HEK293 (cell line): ENCODE results near the gene CADPS.

Source experiments
- AEBP2 ChIP-seq: fragments of 450-650 bp; formaldehyde crosslinking; IDR thresholded peaks from 2 replicates; pipeline ENCODE4 v1.5.1; 2016; ENCODE audit warnings: missing biosample characterization, missing genetic modification characterization, borderline replicate concordance
- BCL11A ChIP-seq: fragments of 450-650 bp; formaldehyde crosslinking; IDR thresholded peaks from 2 replicates; pipeline ENCODE4 v1.5.1; 2016; ENCODE audit warnings: low read depth, missing biosample characterization, missing genetic modification characterization
- GFI1B ChIP-seq: fragments of 450-650 bp; formaldehyde crosslinking; IDR thresholded peaks from 2 replicates; pipeline ENCODE4 v1.5.1; 2016; ENCODE audit warnings: missing biosample characterization, missing genetic modification characterization
- HOXA7 ChIP-seq: sonication (generic); formaldehyde crosslinking; IDR thresholded peaks from 2 replicates; pipeline ENCODE4 v1.8.1; 2022; ENCODE audit warnings: missing genetic modification reagents, borderline replicate concordance
- HOXD13 ChIP-seq: sonication (generic); formaldehyde crosslinking; IDR thresholded peaks from 2 replicates; pipeline ENCODE4 v1.8.0; 2022; ENCODE audit warnings: missing genetic modification reagents, borderline replicate concordance
- KLF8 ChIP-seq: fragments of 450-650 bp; formaldehyde crosslinking; IDR thresholded peaks from 2 replicates; pipeline ENCODE4 v1.5.1; 2016; ENCODE audit warnings: missing biosample characterization, missing genetic modification characterization
- MYNN ChIP-seq: fragments of 450-650 bp; formaldehyde crosslinking; IDR thresholded peaks from 2 replicates; pipeline ENCODE4 v1.5.1; 2016; ENCODE audit warnings: missing biosample characterization, missing genetic modification characterization, borderline replicate concordance
- PRDM10 ChIP-seq: fragments of 450-650 bp; formaldehyde crosslinking; IDR thresholded peaks from 2 replicates; pipeline ENCODE4 v1.5.1; 2016; ENCODE audit warnings: missing biosample characterization, missing genetic modification characterization
- SETDB1 ChIP-seq: IDR thresholded peaks from one replicate; pipeline ENCODE4 v1.6.1; 2017; ENCODE audit warnings: mild to moderate bottlenecking, low read length, moderate library complexity, mixed read lengths; ENCODE audit not compliant: insufficient read length
- SP3 ChIP-seq: fragments of 450-650 bp; formaldehyde crosslinking; IDR thresholded peaks from 2 replicates; pipeline ENCODE4 v1.5.1; 2016; ENCODE audit warnings: missing biosample characterization, missing genetic modification characterization
- YY1 ChIP-seq: fragments of 450-650 bp; formaldehyde crosslinking; IDR thresholded peaks from 2 replicates; pipeline ENCODE4 v1.5.1; 2018; ENCODE audit warnings: missing biosample characterization, missing genetic modification characterization
- ZBTB11 ChIP-seq: fragments of 450-650 bp; formaldehyde crosslinking; conservative IDR thresholded peaks from 2 replicates; pipeline ENCODE4 v1.5.1; 2016; ENCODE audit warnings: low read depth, missing biosample characterization, missing genetic modification characterization
- ZBTB7A ChIP-seq: fragments of 450-650 bp; formaldehyde crosslinking; IDR thresholded peaks from 2 replicates; pipeline ENCODE4 v1.5.1; 2016; ENCODE audit warnings: low read depth, missing biosample characterization, missing genetic modification characterization
- ZNF10 ChIP-seq: fragments of 450-650 bp; formaldehyde crosslinking; IDR thresholded peaks from 2 replicates; pipeline ENCODE4 v1.5.1; 2017; ENCODE audit warnings: missing biosample characterization, missing genetic modification characterization
- ZNF184 ChIP-seq: fragments of 450-650 bp; IDR thresholded peaks from 2 replicates; pipeline ENCODE4 v1.5.1; 2018; ENCODE audit warnings: missing biosample characterization, mild to moderate bottlenecking, missing genetic modification characterization
- ZNF19 ChIP-seq: fragments of 450-650 bp; formaldehyde crosslinking; IDR thresholded peaks from 2 replicates; pipeline ENCODE4; 2016; ENCODE audit warnings: missing biosample characterization, missing genetic modification characterization, low read depth
- ZNF248 ChIP-seq: fragments of 450-650 bp; formaldehyde crosslinking; IDR thresholded peaks from 2 replicates; pipeline ENCODE4 v1.5.1; 2017; ENCODE audit warnings: missing biosample characterization, missing genetic modification characterization
- ZNF335 ChIP-seq: fragments of 450-650 bp; formaldehyde crosslinking; conservative IDR thresholded peaks from 2 replicates; pipeline ENCODE4 v1.5.1; 2016; ENCODE audit warnings: missing biosample characterization, missing genetic modification characterization
- ZNF366 ChIP-seq: fragments of 450-650 bp; formaldehyde crosslinking; conservative IDR thresholded peaks from 2 replicates; pipeline ENCODE4 v1.5.1; 2016; ENCODE audit warnings: missing biosample characterization, missing genetic modification characterization
- ZNF433 ChIP-seq: fragments of 450-650 bp; formaldehyde crosslinking; IDR thresholded peaks from 2 replicates; pipeline ENCODE4 v1.5.1; 2016; ENCODE audit warnings: missing biosample characterization, missing genetic modification characterization, low read depth
- ZNF488 ChIP-seq: fragments of 450-650 bp; formaldehyde crosslinking; IDR thresholded peaks from 2 replicates; pipeline ENCODE4 v1.5.1; 2016; ENCODE audit warnings: missing biosample characterization, missing genetic modification characterization
- ZNF510 ChIP-seq: fragments of 450-650 bp; formaldehyde crosslinking; IDR thresholded peaks from 2 replicates; pipeline ENCODE4 v1.5.1; 2018; ENCODE audit warnings: mild to moderate bottlenecking, missing genetic modification characterization, missing biosample characterization; ENCODE audit not compliant: insufficient replicate concordance
- ZNF544 ChIP-seq: fragments of 450-650 bp; formaldehyde crosslinking; IDR thresholded peaks from 2 replicates; pipeline ENCODE4 v1.5.0; 2017; ENCODE audit warnings: missing biosample characterization, missing genetic modification characterization
- ZNF561 ChIP-seq: fragments of 450-650 bp; IDR thresholded peaks from 2 replicates; pipeline ENCODE4 v1.5.1; 2018; ENCODE audit warnings: missing biosample characterization, missing genetic modification characterization, borderline replicate concordance
- ZNF654 ChIP-seq: fragments of 450-650 bp; formaldehyde crosslinking; IDR thresholded peaks from 2 replicates; pipeline ENCODE4 v1.5.1; 2016; ENCODE audit warnings: low read depth, missing biosample characterization, missing genetic modification characterization
- ZNF791 ChIP-seq: fragments of 450-650 bp; formaldehyde crosslinking; IDR thresholded peaks from 2 replicates; pipeline ENCODE4 v1.5.1; 2016; ENCODE audit warnings: missing biosample characterization, missing genetic modification characterization
- ZNF843 ChIP-seq: fragments of 450-650 bp; formaldehyde crosslinking; IDR thresholded peaks from 2 replicates; pipeline ENCODE4 v1.5.1; 2016; ENCODE audit warnings: missing biosample characterization, missing genetic modification characterization
- TF ChIP-seq, protein P1 (sequence below): fragments of 450-650 bp; formaldehyde crosslinking; IDR thresholded peaks from 2 replicates; pipeline ENCODE4 v1.5.1; 2016; ENCODE audit warnings: missing biosample characterization, missing genetic modification characterization

Gene CADPS

DNA sequence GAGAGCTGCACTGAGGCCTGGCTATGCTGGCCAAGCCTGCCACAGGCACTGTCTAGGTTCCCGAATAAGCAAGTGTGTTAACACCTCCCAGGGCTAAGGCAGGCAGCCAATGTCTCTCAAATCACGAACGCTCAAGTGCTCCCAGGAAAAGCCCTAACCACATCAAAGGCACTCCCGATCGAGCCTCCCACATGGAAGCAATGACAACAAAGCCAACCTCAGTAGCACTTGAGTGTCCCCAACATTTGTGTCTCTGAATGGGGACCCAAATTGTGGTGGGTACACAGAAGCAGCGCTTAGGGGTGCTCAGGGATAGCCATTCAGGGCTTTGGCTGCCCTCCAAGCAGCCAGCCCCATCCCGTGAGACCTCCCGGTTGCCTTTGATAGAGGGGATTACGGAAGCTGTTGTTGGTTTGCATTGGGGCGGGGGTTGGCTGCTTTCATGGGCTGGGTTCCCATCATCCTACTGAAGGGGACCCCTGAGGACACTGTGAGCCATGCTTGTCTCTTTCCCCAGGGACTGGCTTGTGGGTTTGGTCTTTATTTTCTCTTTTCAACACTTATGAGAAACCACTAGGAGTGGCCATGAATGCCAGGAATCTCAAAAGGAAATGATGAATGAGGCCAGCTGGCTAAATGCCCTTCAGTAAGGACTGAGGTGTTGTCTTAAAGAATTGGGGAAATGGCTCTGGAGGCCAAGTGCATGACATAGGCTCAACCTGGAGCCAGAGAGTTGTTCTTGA lies 267.8 kb downstream of the CADPS start (continued):
- TF ChIP-seq ZBTB11 (tag by site-specific recombination), result no peak; the same call in 1 of the 2 replicates
- TF ChIP-seq ZNF544, result no peak
- TF ChIP-seq ZNF843, result 0 out of 2 replicates have a peak, but pooled peaks have one; percentile 32
- no peak for TF ChIP-seq ZNF791 (tag by site-specific recombination)
- TF ChIP-seq HOXA7, result no peak
- no peak for TF ChIP-seq ZNF19 (tag by site-specific recombination)
- no peak for TF ChIP-seq ZNF248 (tag by site-specific recombination)
- TF ChIP-seq HOXD13 (CRISPR knock-in tag), result no peak
- TF ChIP-seq MYNN (tag by site-specific recombination), result no peak
- TF ChIP-seq YY1 (tag by site-specific recombination), result no peak
- TF ChIP-seq ZNF335 (tag by site-specific recombination), result no peak
- TF ChIP-seq ZBTB7A (tag by site-specific recombination), result no peak
- TF ChIP-seq ZNF510 (tag by site-specific recombination), result no peak
- no peak for TF ChIP-seq SP3
- TF ChIP-seq AEBP2, result no peak
- no peak for TF ChIP-seq KLF8
- peak; percentile 45; the same call in 1 of the 2 replicates for TF ChIP-seq BCL11A (tag by site-specific recombination)
- TF ChIP-seq SETDB1, result no peak
- no peak for TF ChIP-seq ZNF654
- no peak for TF ChIP-seq ZNF488 (tag by site-specific recombination)
- TF ChIP-seq ZNF366 (tag by site-specific recombination), result peak; percentile 53
- TF ChIP-seq ZNF561, result no peak
- no peak for TF ChIP-seq ZNF10 (tag by site-specific recombination)
- TF ChIP-seq, protein P1, sequence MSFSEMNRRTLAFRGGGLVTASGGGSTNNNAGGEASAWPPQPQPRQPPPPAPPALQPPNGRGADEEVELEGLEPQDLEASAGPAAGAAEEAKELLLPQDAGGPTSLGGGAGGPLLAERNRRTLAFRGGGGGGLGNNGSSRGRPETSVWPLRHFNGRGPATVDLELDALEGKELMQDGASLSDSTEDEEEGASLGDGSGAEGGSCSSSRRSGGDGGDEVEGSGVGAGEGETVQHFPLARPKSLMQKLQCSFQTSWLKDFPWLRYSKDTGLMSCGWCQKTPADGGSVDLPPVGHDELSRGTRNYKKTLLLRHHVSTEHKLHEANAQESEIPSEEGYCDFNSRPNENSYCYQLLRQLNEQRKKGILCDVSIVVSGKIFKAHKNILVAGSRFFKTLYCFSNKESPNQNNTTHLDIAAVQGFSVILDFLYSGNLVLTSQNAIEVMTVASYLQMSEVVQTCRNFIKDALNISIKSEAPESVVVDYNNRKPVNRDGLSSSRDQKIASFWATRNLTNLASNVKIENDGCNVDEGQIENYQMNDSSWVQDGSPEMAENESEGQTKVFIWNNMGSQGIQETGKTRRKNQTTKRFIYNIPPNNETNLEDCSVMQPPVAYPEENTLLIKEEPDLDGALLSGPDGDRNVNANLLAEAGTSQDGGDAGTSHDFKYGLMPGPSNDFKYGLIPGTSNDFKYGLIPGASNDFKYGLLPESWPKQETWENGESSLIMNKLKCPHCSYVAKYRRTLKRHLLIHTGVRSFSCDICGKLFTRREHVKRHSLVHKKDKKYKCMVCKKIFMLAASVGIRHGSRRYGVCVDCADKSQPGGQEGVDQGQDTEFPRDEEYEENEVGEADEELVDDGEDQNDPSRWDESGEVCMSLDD (tag by site-specific recombination), result peak; percentile 59; the same call in 1 of the 2 replicates
- TF ChIP-seq ZNF433 (tag by site-specific recombination), result no peak
- no peak for TF ChIP-seq ZNF184 (tag by site-specific recombination)
- peak; percentile 90 for TF ChIP-seq PRDM10
- TF ChIP-seq GFI1B (tag by site-specific recombination), result peak; percentile 82
